MM.1S (cell line): ENCODE data around the gene INPP5F.

Experiments used
- EZH2phosphoT487 ChIP-seq: fragments of 300-600 bp; sonication (generic); IDR thresholded peaks from 2 replicates; pipeline ENCODE4 v1.6.1; 2018; ENCODE audit warnings: antibody characterized with exemption, low read length
- TF ChIP-seq, protein P1 (sequence below): fragments of 300-600 bp; sonication (generic); IDR thresholded peaks from 2 replicates; pipeline ENCODE4 v1.5.1; 2016; ENCODE audit warnings: antibody characterized with exemption, low read length, mixed read lengths

DNA sequence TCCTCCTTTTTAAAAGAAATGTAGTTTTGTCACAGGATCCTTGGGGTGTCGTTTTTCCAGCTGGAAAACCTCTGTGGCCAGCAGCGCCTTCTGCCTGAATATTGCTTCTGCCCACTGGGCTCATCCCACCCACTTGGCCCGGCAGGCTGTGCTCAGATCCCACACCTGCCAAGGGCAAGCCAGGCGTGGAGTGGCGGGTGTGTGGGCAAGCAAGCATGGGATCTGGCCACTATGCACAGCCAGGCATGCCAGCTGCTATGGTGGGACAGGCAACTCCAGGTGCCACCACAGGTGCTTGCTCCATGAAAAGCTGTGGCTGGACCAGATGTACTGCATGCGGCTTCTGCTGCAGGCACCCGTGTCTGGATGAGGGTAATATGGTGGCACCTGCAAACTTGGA lies 31.2 kb upstream of the INPP5F start:
- TF ChIP-seq, protein P1, sequence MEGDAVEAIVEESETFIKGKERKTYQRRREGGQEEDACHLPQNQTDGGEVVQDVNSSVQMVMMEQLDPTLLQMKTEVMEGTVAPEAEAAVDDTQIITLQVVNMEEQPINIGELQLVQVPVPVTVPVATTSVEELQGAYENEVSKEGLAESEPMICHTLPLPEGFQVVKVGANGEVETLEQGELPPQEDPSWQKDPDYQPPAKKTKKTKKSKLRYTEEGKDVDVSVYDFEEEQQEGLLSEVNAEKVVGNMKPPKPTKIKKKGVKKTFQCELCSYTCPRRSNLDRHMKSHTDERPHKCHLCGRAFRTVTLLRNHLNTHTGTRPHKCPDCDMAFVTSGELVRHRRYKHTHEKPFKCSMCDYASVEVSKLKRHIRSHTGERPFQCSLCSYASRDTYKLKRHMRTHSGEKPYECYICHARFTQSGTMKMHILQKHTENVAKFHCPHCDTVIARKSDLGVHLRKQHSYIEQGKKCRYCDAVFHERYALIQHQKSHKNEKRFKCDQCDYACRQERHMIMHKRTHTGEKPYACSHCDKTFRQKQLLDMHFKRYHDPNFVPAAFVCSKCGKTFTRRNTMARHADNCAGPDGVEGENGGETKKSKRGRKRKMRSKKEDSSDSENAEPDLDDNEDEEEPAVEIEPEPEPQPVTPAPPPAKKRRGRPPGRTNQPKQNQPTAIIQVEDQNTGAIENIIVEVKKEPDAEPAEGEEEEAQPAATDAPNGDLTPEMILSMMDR, result no peak
- no peak for TF ChIP-seq EZH2phosphoT487
